Tracheal epithelial cell (primary cell): ENCODE measurements around the gene CYP4F11. TPM values are rescaled to one million over a fixed set of nuclear protein-coding genes. Genes with fewer than 3 reads are reported as not detected.

Experiments
- total RNA-seq: library from RNA; depleted of rRNA; stranded (reverse); fragments of >200 nt; gene quantifications from 2 replicates; pipeline ENCODE4 v1.2.1, GENCODE V29; 2014

CYP4F11 gene
- total RNA-seq: 3.9 and 4.0 TPM in 2 replicates

GRCh38 chr19:15934332-15935078 lies at the start of gene CYP4F11:
CYP4F11 (minus strand) TSS chr19:15934529; CDS start chr19:15934408, 121 bp downstream.

GRCh38 chr19:15948223-15949058 lies 14.1 kb upstream of the CYP4F11 start, which contains the start of gene OR10H4:
OR10H4 (plus strand) TSS chr19:15949008; CDS start chr19:15949008, 0 bp downstream.

GRCh38 chr19:15897738-15898276 lies 36.5 kb downstream of the CYP4F11 start, which contains the start of gene CYP4F2:
CYP4F2 (minus strand) TSS chr19:15898074; CDS start chr19:15897611, 463 bp downstream.

Other genes starting within 250 kb of the CYP4F11 start
- not detected in 2 replicates for gene OR10H2, start 206.5 kb downstream of the CYP4F11 start, total RNA-seq
- gene OR10H3, start 196.5 kb downstream of the CYP4F11 start, total RNA-seq: not detected in 2 replicates
- not detected in 2 replicates for gene OR10H5, start 146.9 kb downstream of the CYP4F11 start, total RNA-seq
- under 0.01 TPM in 1 of 2 replicates, not detected in the other for gene OR10H1, start 118.9 kb downstream of the CYP4F11 start, total RNA-seq
- 1.7 TPM in 1 of 2 replicates, not detected in the other for gene CYP4F2, start 36.5 kb downstream of the CYP4F11 start, total RNA-seq
- gene OR10H4, start 14.5 kb upstream of the CYP4F11 start, total RNA-seq: not detected in 2 replicates
- gene TPM4, start 142.0 kb upstream of the CYP4F11 start, total RNA-seq: 159 and 486 TPM in 2 replicates
- gene RAB8A, start 177.4 kb upstream of the CYP4F11 start, total RNA-seq: 32.0 and 47.0 TPM in 2 replicates
- 0.43 and 0.96 TPM in 2 replicates for gene HSH2D, start 209.2 kb upstream of the CYP4F11 start, total RNA-seq
- not detected in 2 replicates for gene CIB3, start 239.0 kb upstream of the CYP4F11 start, total RNA-seq